A673 (cell line): ENCODE results near the gene P4HA1. TPM values are rescaled to one million over a fixed set of nuclear protein-coding genes. Genes with fewer than 3 reads are reported as not detected.

Source experiments
- BruUV-seq: library from RNA; stranded (reverse); fragments of 400-500 nt; replicated peaks from 2 replicates; lab custom pipeline; 2021; lab: Mats Ljungman, UMichigan
- CTCF ChIA-PET: fragments of 300-600 bp; sonication (Branson Sonifier 250); formaldehyde crosslinking; loops from one replicate; lab custom pipeline; 2022; ENCODE audit warnings: antibody characterized with exemption; lab: Charles Lee
- POLR2A ChIA-PET: fragments of 300-600 bp; sonication (Branson Sonifier 250); formaldehyde crosslinking; loops from one replicate; lab custom pipeline; 2022; ENCODE audit warnings: antibody characterized with exemption; ENCODE audit not compliant: low non-redundant PET; lab: Charles Lee
- DNase-seq: peaks from one replicate; pipeline ENCODE4 v3.0.0-alpha.2; 2015; ENCODE audit warnings: low spot score
- H3K27ac ChIP-seq: fragments of 200-600 bp; sonication (generic); 2 replicates; pipeline ENCODE4 v1.5.1; 2016; ENCODE audit warnings: mixed run types, low read depth, mild to moderate bottlenecking, mixed read lengths, antibody characterized with exemption, low read length; ENCODE audit not compliant: poor library complexity, severe bottlenecking
- H3K27me3 ChIP-seq: fragments of 200-600 bp; sonication (generic); replicated peaks from 2 replicates; pipeline ENCODE4 v1.6.1; 2017; ENCODE audit warnings: mixed run types, low read depth, mild to moderate bottlenecking, mixed read lengths, antibody characterized with exemption, low read length; ENCODE audit not compliant: insufficient read depth, poor library complexity
- H3K36me3 ChIP-seq: fragments of 200-600 bp; sonication (generic); 2 replicates; pipeline ENCODE4 v1.6.1; 2016; ENCODE audit warnings: mixed run types, mild to moderate bottlenecking, mixed read lengths, antibody characterized with exemption, low read length; ENCODE audit not compliant: insufficient read depth, poor library complexity, severe bottlenecking
- H3K4me1 ChIP-seq: fragments of 200-600 bp; sonication (generic); 2 replicates; pipeline ENCODE4 v1.6.1; 2017; ENCODE audit warnings: mixed run types, mild to moderate bottlenecking, mixed read lengths, antibody characterized with exemption, low read length; ENCODE audit not compliant: insufficient read depth, poor library complexity, severe bottlenecking
- H3K4me3 ChIP-seq: fragments of 200-600 bp; sonication (generic); 2 replicates; pipeline ENCODE4 v1.5.1; 2016; ENCODE audit warnings: low read depth, mixed run types, mild to moderate bottlenecking, mixed read lengths, low read length; ENCODE audit not compliant: poor library complexity, severe bottlenecking
- H3K9me3 ChIP-seq: fragments of 200-600 bp; sonication (generic); 2 replicates; pipeline ENCODE4 v1.6.1; 2016; ENCODE audit warnings: mixed run types, low read depth, mild to moderate bottlenecking, mixed read lengths, antibody characterized with exemption, low read length; ENCODE audit not compliant: poor library complexity, severe bottlenecking
- CTCF ChIP-seq: fragments of 300-800, 200-600 bp; sonication (generic); conservative IDR thresholded peaks from 2 replicates; pipeline ENCODE4 v1.5.1; 2017; ENCODE audit warnings: low read depth, mild to moderate bottlenecking, antibody characterized with exemption, low read length, moderate library complexity, mixed read lengths
- EZH2 ChIP-seq: fragments of 200-600 bp; sonication (generic); IDR thresholded peaks from 2 replicates; pipeline ENCODE4 v1.6.1; 2017; ENCODE audit warnings: borderline replicate concordance, low read depth, mild to moderate bottlenecking, mixed read lengths, antibody characterized with exemption, low read length; ENCODE audit not compliant: poor library complexity, severe bottlenecking
- intact Hi-C: fragments of 100-400 bp; cut with micrococcal nuclease; formaldehyde crosslinking; loops from one replicate; pipeline ENCODE4 v1.10.0; 2022; ENCODE audit not compliant: unreplicated experiment
- total RNA-seq: library from RNA; stranded (reverse); gene quantifications from 2 replicates; pipeline ENCODE4 v1.2.3, GENCODE V29; 2021

P4HA1 gene
- total RNA-seq, 1 experiment from 2014 or later: 36.5 TPM

- BruUV-seq: no TSS peak
- POLR2A ChIA-PET: no interaction called here
Observed at GRCh38 chr10:72981882-72982529, 114.7 kb downstream of the P4HA1 start.

DNA sequence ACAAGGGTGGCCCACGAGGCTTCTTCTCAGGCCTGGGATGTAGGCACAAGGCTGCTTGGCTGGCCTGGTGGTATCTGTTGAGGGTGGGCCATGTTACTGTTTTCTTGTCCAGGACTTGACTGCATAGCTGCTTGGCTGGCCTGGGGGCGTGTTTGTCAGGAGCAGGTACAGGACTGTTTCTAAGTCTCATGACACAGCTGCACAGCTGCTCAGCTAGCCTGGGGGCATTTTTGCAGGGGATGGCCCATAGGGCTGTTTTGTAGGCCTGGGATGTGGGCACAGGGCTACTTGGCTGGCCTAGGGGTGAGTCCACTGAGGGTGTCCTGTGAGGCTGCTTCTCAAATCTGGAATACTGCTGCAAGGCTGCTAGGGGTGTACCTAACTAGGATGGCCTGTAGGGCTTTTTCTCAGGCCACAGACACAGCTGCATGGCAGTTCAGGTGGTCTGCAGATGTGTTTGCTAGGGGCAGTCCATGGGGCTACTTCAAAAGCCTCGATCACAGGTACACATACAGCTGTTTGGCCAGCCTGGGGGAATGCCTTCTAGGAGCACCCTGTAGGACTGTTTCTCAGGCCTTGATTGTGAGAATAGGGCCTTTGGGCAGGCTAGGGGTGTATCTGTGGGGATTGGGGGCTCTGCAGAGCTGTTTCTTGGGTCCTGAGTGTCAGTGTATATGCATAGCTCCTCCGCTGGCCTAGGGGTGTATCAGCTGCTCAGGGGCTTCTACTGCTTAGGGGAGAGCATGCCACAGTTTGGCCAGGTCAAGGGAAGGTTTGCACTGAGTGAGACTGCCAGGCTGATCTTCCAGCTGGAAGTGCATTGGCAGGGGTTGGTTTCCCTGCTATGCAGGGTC is 115.4 kb downstream of the P4HA1 start:
- DNase-seq: no peak
- H3K27me3 ChIP-seq: no peaks in the 10 kb centered on the region
- H3K36me3 ChIP-seq: no peaks in the 10 kb centered on the region
- no peak for TF ChIP-seq CTCF
- no peak for TF ChIP-seq EZH2
- H3K27ac ChIP-seq: no peak overlapping the region
- ChIA-PET POLR2A (no interaction called here), CTCF (no interaction called here)
- peaks cover 25% of the 10 kb centered on the region for H3K9me3 ChIP-seq
- no peaks in the 10 kb centered on the region for H3K4me1 ChIP-seq
- intact Hi-C loops: no loop called here
- no peak overlapping the region for H3K4me3 ChIP-seq
- no TSS peak for BruUV-seq

More at GRCh38 chr10:72981882-72982529, 114.7 kb downstream of the P4HA1 start:
- no peaks in the 10 kb centered on the region for H3K36me3 ChIP-seq
- H3K27me3 ChIP-seq: no peaks in the 10 kb centered on the region
- DNase-seq: no peak
- no peaks in the 10 kb centered on the region for H3K4me1 ChIP-seq
- no peak for TF ChIP-seq EZH2
- no peak for TF ChIP-seq CTCF
- peaks cover 21% of the 10 kb centered on the region for H3K9me3 ChIP-seq
- no peak overlapping the region for H3K4me3 ChIP-seq
- intact Hi-C loops: no loop called here
- no peak overlapping the region for H3K27ac ChIP-seq
- CTCF ChIA-PET: no interaction called here

GRCh38 chr10:72980348-72980747 is 116.3 kb downstream of the P4HA1 start:
- BruUV-seq: no TSS peak
- TF ChIP-seq CTCF (no peak), EZH2 (no peak)
- no peaks in the 10 kb centered on the region for H3K27me3 ChIP-seq
- peaks cover 35% of the 10 kb centered on the region for H3K9me3 ChIP-seq
- ChIA-PET POLR2A (interaction anchor here (0.5 kb wide), 1 partner anchor 20 kb away, joined by 3 read pairs; no protein-coding TSS in a partner anchor), CTCF (no interaction called here)
- no peaks in the 10 kb centered on the region for H3K36me3 ChIP-seq
- no peaks in the 10 kb centered on the region for H3K4me1 ChIP-seq
- no peak overlapping the region for H3K4me3 ChIP-seq
- intact Hi-C loops: no loop called here
- no peak overlapping the region for H3K27ac ChIP-seq
- no peak for DNase-seq
